ENCODE results near the gene LIG3. TPM values are rescaled to one million over a fixed set of nuclear protein-coding genes. Genes with fewer than 3 reads are reported as not detected.
A peak's percentile ranks its signal among the peaks of the same experiment; 100 is the strongest.
"Not testable (repeated sequence)": the region's sequence is repeated elsewhere in the genome, so short reads cannot be mapped to it uniquely, and the experiment has no call there.

The LIG3 gene
- total RNA-seq, 5 donors from 2014 or later (not counting 1 experiment from before 2014, with no cell fraction given), result 42.7 to 52.7 (median 49.8) TPM

DNA sequence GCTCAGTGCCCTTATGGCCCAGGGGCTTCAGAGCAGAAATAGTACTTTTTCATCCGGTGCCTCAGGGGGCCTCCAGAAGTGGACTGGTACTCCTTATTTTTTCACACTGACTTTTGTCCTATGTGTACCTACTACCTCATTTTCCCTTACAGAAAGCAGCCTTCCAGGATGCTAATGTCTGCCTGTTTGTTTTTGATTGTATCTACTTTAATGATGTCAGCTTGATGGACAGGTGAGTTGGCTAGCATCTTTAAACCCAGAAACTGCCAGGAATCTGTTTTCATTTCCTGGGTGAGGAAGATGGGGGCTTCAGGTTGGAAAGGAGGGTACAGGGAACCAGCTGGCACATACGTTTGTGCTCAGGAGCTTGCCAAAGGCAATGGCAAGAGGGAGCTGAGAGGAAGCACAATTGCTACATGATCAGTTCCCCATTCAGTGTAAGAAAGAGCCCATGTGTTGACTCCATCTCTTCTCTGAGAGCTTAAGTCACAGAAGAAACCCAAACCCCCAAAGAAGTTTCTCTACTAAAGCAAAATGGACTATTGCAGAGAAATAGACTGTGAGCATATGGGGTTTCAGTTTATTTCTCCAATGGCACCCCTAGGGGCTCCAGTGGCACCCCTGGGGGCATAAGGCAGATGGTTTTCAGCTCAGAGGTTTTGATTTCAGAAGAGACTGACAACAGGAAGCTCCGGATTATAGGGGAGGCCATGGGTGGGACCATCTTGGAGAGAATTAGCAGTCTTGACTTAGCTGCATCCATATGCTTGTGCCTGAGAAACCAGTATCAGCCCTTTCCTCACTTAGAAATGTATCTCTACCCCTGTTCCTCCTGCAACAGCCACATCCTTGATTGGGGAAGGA lies 16.3 kb downstream of the LIG3 start:
- ChIA-PET CTCF (interaction anchor here (0.6 to 1.2 kb wide), 4 partner anchors 93 to 265 kb away, joined by 3 read pairs; no protein-coding TSS in a partner anchor), POLR2A (interaction anchor here in 1 of 2 donors (1.1 kb wide), 1 partner anchor 14 kb away, joined by 3 read pairs; no protein-coding TSS in a partner anchor)
- Mint-ChIP-seq H3K9me3 (no peaks in the 10 kb centered on the region), H3K4me3 (no peak overlapping the region), H3K27ac (peak overlapping the region in 1 of 2 donors; percentile 16), H3K4me1 (peaks cover 6 to 7% (median 6%) of the 10 kb centered on the region in 3 donors), H3K36me3 (peaks cover 46% of the 10 kb centered on the region), H3K27me3 (no peaks in the 10 kb centered on the region)
- H3K4me1 ChIP-seq (ENCODE audit: control insufficient read depth in 1 of 2, extremely low read depth in 1 of 2, insufficient read depth in 2 of 2, low read length in 2 of 2), result peaks cover 0 to 8% of the 10 kb centered on the region in 2 experiments
- peaks cover 9 to 80% of the 10 kb centered on the region in 2 donors for H3K36me3 ChIP-seq (ENCODE audit: control insufficient read depth in 2 of 2, extremely low read depth in 1 of 2, insufficient read depth in 1 of 2, low read length in 1 of 2)
- no peak overlapping the region for H3K27ac ChIP-seq (ENCODE audit: low read length)
- WGBS (ENCODE audit: insufficient coverage), result 100% methylated on average over 2 of the region's 3 CpGs
- H3K27me3 ChIP-seq (replicated peaks in 1 of 2; ENCODE audit: control insufficient read depth in 2 of 2, extremely low read depth in 1 of 2, insufficient read depth in 2 of 2, low read length in 1 of 2), result no peaks in the 10 kb centered on the region
- no peak overlapping the region for H3K4me3 ChIP-seq (ENCODE audit: control insufficient read depth in 1 of 2, extremely low read depth in 1 of 2, low read length in 1 of 2)
- ATAC-seq (replicated peaks in 1 of 4) (no peak), DNase-seq (no peak)
- H3K9me3 ChIP-seq, result no peaks in the 10 kb centered on the region

DNA sequence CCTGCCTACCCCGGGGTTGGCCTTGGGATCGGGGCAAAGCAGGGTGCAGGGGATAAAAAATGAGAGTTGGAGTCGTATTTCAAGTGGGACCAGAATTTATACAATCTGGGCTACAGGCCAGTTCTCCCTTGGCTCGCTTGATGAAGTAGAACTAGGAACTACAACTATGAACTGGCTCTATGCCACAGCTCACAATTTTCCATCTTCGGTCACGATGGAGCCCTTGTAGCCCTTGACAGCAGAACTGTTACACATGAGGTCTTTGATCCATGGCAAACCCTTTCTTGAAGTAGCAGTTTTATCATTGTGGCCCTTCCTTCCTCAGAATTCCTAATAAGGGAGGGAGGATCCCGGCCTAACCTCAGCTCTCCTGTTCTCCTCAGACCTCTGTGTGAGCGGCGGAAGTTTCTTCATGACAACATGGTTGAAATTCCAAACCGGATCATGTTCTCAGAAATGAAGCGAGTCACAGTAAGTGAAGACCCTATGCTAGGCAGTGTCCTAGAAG lies 17.1 kb downstream of the LIG3 start:
- no peak overlapping the region for H3K4me3 Mint-ChIP-seq
- ChIA-PET POLR2A (no interaction called here), CTCF (interaction anchor here (0.9 to 1.2 kb wide), 2 partner anchors 92 to 121 kb away, joined by 3 read pairs; no protein-coding TSS in a partner anchor)
- Histone ChIP-seq H3K4me1 (ENCODE audit: control insufficient read depth in 1 of 2, extremely low read depth in 1 of 2, insufficient read depth in 2 of 2, low read length in 2 of 2) (peaks cover 0 to 8% of the 10 kb centered on the region in 2 experiments), H3K27ac (ENCODE audit: low read length) (no peak overlapping the region), H3K36me3 (ENCODE audit: control insufficient read depth in 2 of 2, extremely low read depth in 1 of 2, insufficient read depth in 1 of 2, low read length in 1 of 2) (peaks cover 5 to 79% of the 10 kb centered on the region in 2 donors), H3K4me3 (ENCODE audit: control insufficient read depth in 1 of 2, extremely low read depth in 1 of 2, low read length in 1 of 2) (no peak overlapping the region), H3K27me3 (replicated peaks in 1 of 2; ENCODE audit: control insufficient read depth in 2 of 2, extremely low read depth in 1 of 2, insufficient read depth in 2 of 2, low read length in 1 of 2) (no peaks in the 10 kb centered on the region), H3K9me3 (no peaks in the 10 kb centered on the region)
- no peaks in the 10 kb centered on the region for H3K27me3 Mint-ChIP-seq
- H3K27ac Mint-ChIP-seq, result peak overlapping the region; percentile 39 to 43
- DNase-seq (no peak), ATAC-seq (replicated peaks in 1 of 4) (no peak)
- peaks cover 44% of the 10 kb centered on the region for H3K36me3 Mint-ChIP-seq
- 97% methylated on average over 9 of the region's 11 CpGs for WGBS (ENCODE audit: insufficient coverage)
- H3K9me3 Mint-ChIP-seq, result no peaks in the 10 kb centered on the region
- H3K4me1 Mint-ChIP-seq, result peaks cover 6 to 7% (median 6%) of the 10 kb centered on the region in 3 donors

DNA sequence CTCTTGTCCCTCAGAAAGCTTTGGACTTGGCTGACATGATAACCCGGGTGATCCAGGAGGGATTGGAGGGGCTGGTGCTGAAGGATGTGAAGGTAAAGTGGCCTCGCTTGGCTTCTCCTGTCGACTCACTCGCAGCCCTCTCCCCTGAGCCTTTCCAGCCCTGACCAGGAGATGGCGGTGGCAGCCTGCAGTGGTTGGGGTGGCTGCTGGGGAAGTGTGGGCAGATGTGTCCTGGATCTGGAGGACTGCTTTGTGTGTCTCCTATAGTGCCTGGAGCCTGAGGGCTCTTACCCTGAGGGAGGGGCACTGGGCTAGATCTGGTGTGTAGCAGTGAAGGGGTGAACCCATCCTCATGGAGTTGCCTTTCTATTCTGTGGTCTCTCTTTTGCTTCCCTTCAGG lies 17.9 kb downstream of the LIG3 start:
- Histone ChIP-seq H3K27me3 (replicated peaks in 1 of 2; ENCODE audit: control insufficient read depth in 2 of 2, extremely low read depth in 1 of 2, insufficient read depth in 2 of 2, low read length in 1 of 2) (no peaks in the 10 kb centered on the region), H3K4me1 (ENCODE audit: control insufficient read depth in 1 of 2, extremely low read depth in 1 of 2, insufficient read depth in 2 of 2, low read length in 2 of 2) (peaks cover 0 to 8% of the 10 kb centered on the region in 2 experiments), H3K9me3 (no peaks in the 10 kb centered on the region), H3K36me3 (ENCODE audit: control insufficient read depth in 2 of 2, extremely low read depth in 1 of 2, insufficient read depth in 1 of 2, low read length in 1 of 2) (peaks cover 11 to 74% of the 10 kb centered on the region in 2 donors), H3K27ac (ENCODE audit: low read length) (no peak overlapping the region), H3K4me3 (ENCODE audit: control insufficient read depth in 1 of 2, extremely low read depth in 1 of 2, low read length in 1 of 2) (no peak overlapping the region)
- H3K36me3 Mint-ChIP-seq, result peaks cover 42% of the 10 kb centered on the region
- H3K4me1 Mint-ChIP-seq, result peaks cover 6 to 7% (median 6%) of the 10 kb centered on the region in 3 donors
- ATAC-seq (replicated peaks in 1 of 4) (peak; percentile 88 to 94 (median 92)), DNase-seq (peak; percentile 48 to 84 (median 72))
- ChIA-PET CTCF (interaction anchor here in 1 of 2 donors (1.5 to 2.6 kb wide), 2 partner anchors 66 to 121 kb away, joined by 5 to 14 read pairs; partner anchors contain the start of genes RAD51D and RFFL), POLR2A (no interaction called here)
- peak overlapping the region; percentile 68 to 89 for H3K27ac Mint-ChIP-seq
- no peaks in the 10 kb centered on the region for H3K9me3 Mint-ChIP-seq
- WGBS (ENCODE audit: insufficient coverage), result 20% methylated on average over 1 of the region's 5 CpGs
- no peak overlapping the region for H3K4me3 Mint-ChIP-seq
- H3K27me3 Mint-ChIP-seq, result no peaks in the 10 kb centered on the region

GRCh38 chr17:34999456-34999855 lies 19.1 kb downstream of the LIG3 start:
- Histone ChIP-seq H3K4me1 (ENCODE audit: control insufficient read depth in 1 of 2, extremely low read depth in 1 of 2, insufficient read depth in 2 of 2, low read length in 2 of 2) (peaks cover 0 to 8% of the 10 kb centered on the region in 2 experiments), H3K27me3 (replicated peaks in 1 of 2; ENCODE audit: control insufficient read depth in 2 of 2, extremely low read depth in 1 of 2, insufficient read depth in 2 of 2, low read length in 1 of 2) (no peaks in the 10 kb centered on the region), H3K4me3 (ENCODE audit: control insufficient read depth in 1 of 2, extremely low read depth in 1 of 2, low read length in 1 of 2) (no peak overlapping the region), H3K9me3 (no peaks in the 10 kb centered on the region), H3K36me3 (ENCODE audit: control insufficient read depth in 2 of 2, extremely low read depth in 1 of 2, insufficient read depth in 1 of 2, low read length in 1 of 2) (peaks cover 7 to 69% of the 10 kb centered on the region in 2 donors), H3K27ac (ENCODE audit: low read length) (no peak overlapping the region)
- 94% methylated on average over 2 of the region's 2 CpGs for WGBS (ENCODE audit: insufficient coverage)
- ChIA-PET POLR2A (no interaction called here), CTCF (interaction anchor here (0.5 to 2.6 kb wide), 9 partner anchors 9 to 122 kb away, joined by 3 to 14 read pairs (median 3); partner anchors contain the start of genes FNDC8 (in 1 of the 2), RAD51D (in 1 of the 2) and RFFL (in 1 of the 2))
- H3K4me3 Mint-ChIP-seq, result no peak overlapping the region
- peak overlapping the region in 1 of 2 donors; percentile 64 for H3K27ac Mint-ChIP-seq
- peaks cover 34% of the 10 kb centered on the region for H3K36me3 Mint-ChIP-seq
- no peaks in the 10 kb centered on the region for H3K9me3 Mint-ChIP-seq
- peaks cover 6 to 7% (median 6%) of the 10 kb centered on the region in 3 donors for H3K4me1 Mint-ChIP-seq
- ATAC-seq (replicated peaks in 1 of 4), result no peak
- H3K27me3 Mint-ChIP-seq, result no peaks in the 10 kb centered on the region
- DNase-seq, result no peak

GRCh38 chr17:35000965-35001364 lies 20.7 kb downstream of the LIG3 start:
- peaks cover 31% of the 10 kb centered on the region for H3K36me3 Mint-ChIP-seq
- H3K4me1 Mint-ChIP-seq; H3K27me3 ChIP-seq (replicated peaks in 1 of 2; ENCODE audit: control insufficient read depth in 2 of 2, extremely low read depth in 1 of 2, insufficient read depth in 2 of 2, low read length in 1 of 2); H3K4me1 ChIP-seq (ENCODE audit: control insufficient read depth in 1 of 2, extremely low read depth in 1 of 2, insufficient read depth in 2 of 2, low read length in 2 of 2); H3K27ac ChIP-seq (ENCODE audit: low read length); ATAC-seq (replicated peaks in 1 of 4); POLR2A ChIA-PET; DNase-seq; H3K9me3 ChIP-seq; H3K27me3 Mint-ChIP-seq; H3K4me3 Mint-ChIP-seq; H3K4me3 ChIP-seq (ENCODE audit: control insufficient read depth in 1 of 2, extremely low read depth in 1 of 2, low read length in 1 of 2); H3K9me3 Mint-ChIP-seq: not testable (repeated sequence)
- peaks cover 11 to 58% of the 10 kb centered on the region in 2 donors for H3K36me3 ChIP-seq (ENCODE audit: control insufficient read depth in 2 of 2, extremely low read depth in 1 of 2, insufficient read depth in 1 of 2, low read length in 1 of 2)
- H3K27ac Mint-ChIP-seq, result peak overlapping the region; percentile 58 to 83
- CTCF ChIA-PET, result interaction anchor here in 1 of 2 donors (0.7 to 2.6 kb wide), 2 partner anchors 74 to 118 kb away, joined by 3 to 14 read pairs; partner anchors contain the start of gene RAD51D
- 97% methylated on average over 9 of the region's 14 CpGs for WGBS (ENCODE audit: insufficient coverage)

- H3K4me3 Mint-ChIP-seq, result no peak overlapping the region
- CTCF ChIA-PET, result no interaction called here
- H3K27me3 Mint-ChIP-seq, result no peaks in the 10 kb centered on the region
- no peak for DNase-seq
- peaks cover 0 to 8% of the 10 kb centered on the region in 2 experiments for H3K4me1 ChIP-seq (ENCODE audit: control insufficient read depth in 1 of 2, extremely low read depth in 1 of 2, insufficient read depth in 2 of 2, low read length in 2 of 2)
- H3K27ac Mint-ChIP-seq, result peak overlapping the region; percentile 58 to 83
- no peak overlapping the region for H3K27ac ChIP-seq (ENCODE audit: low read length)
- POLR2A ChIA-PET, result no interaction called here
- peaks cover 6 to 7% (median 6%) of the 10 kb centered on the region in 3 donors for H3K4me1 Mint-ChIP-seq
- ATAC-seq (replicated peaks in 1 of 4), result no peak
- no peaks in the 10 kb centered on the region for H3K27me3 ChIP-seq (replicated peaks in 1 of 2; ENCODE audit: control insufficient read depth in 2 of 2, extremely low read depth in 1 of 2, insufficient read depth in 2 of 2, low read length in 1 of 2)
- H3K9me3 ChIP-seq, result no peaks in the 10 kb centered on the region
- no peaks in the 10 kb centered on the region for H3K9me3 Mint-ChIP-seq
- H3K4me3 ChIP-seq (ENCODE audit: control insufficient read depth in 1 of 2, extremely low read depth in 1 of 2, low read length in 1 of 2), result no peak overlapping the region
- WGBS (ENCODE audit: insufficient coverage), result no CpG with 5 or more reads among the region's 2 CpGs
- H3K36me3 Mint-ChIP-seq, result peaks cover 27% of the 10 kb centered on the region
- H3K36me3 ChIP-seq (ENCODE audit: control insufficient read depth in 2 of 2, extremely low read depth in 1 of 2, insufficient read depth in 1 of 2, low read length in 1 of 2), result peaks cover 11 to 52% of the 10 kb centered on the region in 2 donors
Observed at GRCh38 chr17:35001549-35001948, 21.2 kb downstream of the LIG3 start.
